K562 (cell line): Measurements from ENCODE around the gene CTDSPL. TPM values are rescaled to one million over a fixed set of nuclear protein-coding genes. Genes with fewer than 3 reads are reported as not detected.

Experiments used
- CSDE1 ChIP-seq, 2 experiments: fragments of 450-650 bp; IDR thresholded peaks; 2 replicates each; pipeline ENCODE4 v1.6.1; 2016; ENCODE audit warnings: mild to moderate bottlenecking in 1 of 2
- NCOR1 ChIP-seq: fragments of 450-650 bp; IDR thresholded peaks from 2 replicates; pipeline ENCODE4 v1.6.1; 2016; ENCODE audit warnings: mild to moderate bottlenecking, moderate library complexity
- NR4A1 ChIP-seq, 2 experiments: fragments of 250-450 bp in 1 of 2; fragments of 450-650 bp in 1 of 2; sonication (Bioruptor Pico) in 1 of 2; IDR thresholded peaks; 2 replicates each; pipeline versions ENCODE4 v1.4.0 to v1.6.1; 2016 to 2020; ENCODE audit warnings: mild to moderate bottlenecking in 2 of 2, missing compliant biosample characterization in 1 of 2, missing genetic modification characterization in 1 of 2, moderate library complexity in 1 of 2
- SREBF1 ChIP-seq: fragments of 150-350 bp; IDR thresholded peaks from 2 replicates; pipeline ENCODE4 v1.6.1; 2014; ENCODE audit warnings: antibody characterized with exemption, low read depth, low read length, borderline replicate concordance
- TGIF2 ChIP-seq: sonication (generic); formaldehyde crosslinking; IDR thresholded peaks from 2 replicates; pipeline ENCODE4 v1.8.1; 2022; ENCODE audit warnings: mild to moderate bottlenecking, missing genetic modification reagents, moderate library complexity
- ZNF354B ChIP-seq: fragments of 250-450 bp; sonication (Bioruptor Pico); IDR thresholded peaks from 2 replicates; pipeline ENCODE4 v1.4.0; 2020
- ZNF766 ChIP-seq: fragments of 200-800 bp; sonication (Bioruptor generic); conservative IDR thresholded peaks from 2 replicates; pipeline ENCODE4 v1.6.1; 2016; ENCODE audit warnings: missing genetic modification characterization, missing compliant biosample characterization
- polyA plus RNA-seq, 8 experiments: library from polyadenylated mRNA; depleted of rRNA in 4 of 8; stranded (reverse) in 5 of 8; unstranded in 3 of 8; fragments of >200 nt; fragmentation: Nextera tagmentation in 2 of 8; fragmentation: Illumina TruSeq in 1 of 8; extraction: Ambion mirVana in 2 of 8; extraction: Trizol in 1 of 8; gene quantifications; 2 replicates each; pipeline versions ENCODE4 v1.2.1 to v1.2.3, GENCODE V29; 2011 to 2014; ENCODE audit warnings: inconsistent platforms in 1 of 8, missing spikeins in 1 of 8
- total RNA-seq, 7 experiments: library from RNA; depleted of rRNA in 6 of 7; stranded (reverse); fragments of >200 nt in 6 of 7; fragmentation: Illumina TruSeq in 2 of 7; extraction: Trizol in 2 of 7; gene quantifications; 2 replicates each; pipeline versions ENCODE4 v1.2.1 to v1.2.3, GENCODE V29; 2011 to 2021; ENCODE audit warnings: low replicate concordance in 1 of 7
- TF ChIP-seq, protein P1 (sequence below): fragments of 450-650 bp; IDR thresholded peaks from 2 replicates; pipeline ENCODE4 v1.6.1; 2016; ENCODE audit warnings: mild to moderate bottlenecking, moderate library complexity
- TF ChIP-seq, protein P2 (sequence below): fragments of 450-650 bp; formaldehyde crosslinking; IDR thresholded peaks from 2 replicates; pipeline ENCODE4 v1.4.0; 2020; ENCODE audit warnings: mild to moderate bottlenecking, mixed read lengths
- TF ChIP-seq, protein P3 (sequence below), 2 experiments: IDR thresholded peaks in 1 of 2; conservative IDR thresholded peaks in 1 of 2; 2 replicates each; pipeline ENCODE4 v1.6.1; 2016; ENCODE audit warnings: low read depth in 2 of 2, mild to moderate bottlenecking in 1 of 2, missing compliant biosample characterization in 1 of 2, missing genetic modification characterization in 1 of 2, moderate library complexity in 1 of 2
- TF ChIP-seq, protein P4 (sequence below): fragments of 250-450 bp; sonication (Bioruptor Pico); IDR thresholded peaks from 2 replicates; pipeline ENCODE4 v1.8.0; 2021; ENCODE audit warnings: borderline replicate concordance, mild to moderate bottlenecking, moderate library complexity; ENCODE audit not compliant: poor library complexity, severe bottlenecking

Gene CTDSPL
- total and polyA plus RNA-seq, 9 of the 15 experiments (the other 6 are each of a cell fraction or from before 2014, with no cell fraction given) = 5.1 to 19.3 (median 11.3) TPM

DNA sequence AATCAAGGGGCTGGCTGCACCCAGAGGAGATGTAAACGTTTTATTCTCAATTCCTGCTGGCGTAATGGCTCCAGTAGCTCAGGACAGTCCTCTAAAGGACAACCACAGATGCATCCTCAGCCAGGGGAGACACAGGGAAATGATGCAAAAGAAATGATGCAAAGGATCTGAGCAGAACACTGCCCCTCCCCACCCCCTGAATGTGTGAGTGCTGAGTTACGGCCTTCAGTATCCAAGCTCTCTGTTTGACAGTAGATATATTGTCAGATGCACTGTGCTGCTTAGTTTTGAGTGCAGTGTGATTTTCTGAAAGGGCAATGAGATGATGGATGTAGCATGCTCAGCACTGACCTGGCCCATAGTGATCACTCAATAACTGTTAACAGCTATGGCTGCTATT, 41.4 kb upstream of the CTDSPL start (continued):
- TF ChIP-seq ZNF354B (CRISPR knock-in tag) (no peak), NCOR1 (no peak), CSDE1 (IDR thresholded peaks at IDR 0.05) (no peak), ZNF766 (no peak), NR4A1 (CRISPR knock-in tag; IDR thresholded peaks at IDR 0.05) (no peak), NR4A1 (tag; IDR thresholded peaks at IDR 0.05) (no peak), SREBF1 (no peak), TGIF2 (no peak)
- TF ChIP-seq, protein P1, sequence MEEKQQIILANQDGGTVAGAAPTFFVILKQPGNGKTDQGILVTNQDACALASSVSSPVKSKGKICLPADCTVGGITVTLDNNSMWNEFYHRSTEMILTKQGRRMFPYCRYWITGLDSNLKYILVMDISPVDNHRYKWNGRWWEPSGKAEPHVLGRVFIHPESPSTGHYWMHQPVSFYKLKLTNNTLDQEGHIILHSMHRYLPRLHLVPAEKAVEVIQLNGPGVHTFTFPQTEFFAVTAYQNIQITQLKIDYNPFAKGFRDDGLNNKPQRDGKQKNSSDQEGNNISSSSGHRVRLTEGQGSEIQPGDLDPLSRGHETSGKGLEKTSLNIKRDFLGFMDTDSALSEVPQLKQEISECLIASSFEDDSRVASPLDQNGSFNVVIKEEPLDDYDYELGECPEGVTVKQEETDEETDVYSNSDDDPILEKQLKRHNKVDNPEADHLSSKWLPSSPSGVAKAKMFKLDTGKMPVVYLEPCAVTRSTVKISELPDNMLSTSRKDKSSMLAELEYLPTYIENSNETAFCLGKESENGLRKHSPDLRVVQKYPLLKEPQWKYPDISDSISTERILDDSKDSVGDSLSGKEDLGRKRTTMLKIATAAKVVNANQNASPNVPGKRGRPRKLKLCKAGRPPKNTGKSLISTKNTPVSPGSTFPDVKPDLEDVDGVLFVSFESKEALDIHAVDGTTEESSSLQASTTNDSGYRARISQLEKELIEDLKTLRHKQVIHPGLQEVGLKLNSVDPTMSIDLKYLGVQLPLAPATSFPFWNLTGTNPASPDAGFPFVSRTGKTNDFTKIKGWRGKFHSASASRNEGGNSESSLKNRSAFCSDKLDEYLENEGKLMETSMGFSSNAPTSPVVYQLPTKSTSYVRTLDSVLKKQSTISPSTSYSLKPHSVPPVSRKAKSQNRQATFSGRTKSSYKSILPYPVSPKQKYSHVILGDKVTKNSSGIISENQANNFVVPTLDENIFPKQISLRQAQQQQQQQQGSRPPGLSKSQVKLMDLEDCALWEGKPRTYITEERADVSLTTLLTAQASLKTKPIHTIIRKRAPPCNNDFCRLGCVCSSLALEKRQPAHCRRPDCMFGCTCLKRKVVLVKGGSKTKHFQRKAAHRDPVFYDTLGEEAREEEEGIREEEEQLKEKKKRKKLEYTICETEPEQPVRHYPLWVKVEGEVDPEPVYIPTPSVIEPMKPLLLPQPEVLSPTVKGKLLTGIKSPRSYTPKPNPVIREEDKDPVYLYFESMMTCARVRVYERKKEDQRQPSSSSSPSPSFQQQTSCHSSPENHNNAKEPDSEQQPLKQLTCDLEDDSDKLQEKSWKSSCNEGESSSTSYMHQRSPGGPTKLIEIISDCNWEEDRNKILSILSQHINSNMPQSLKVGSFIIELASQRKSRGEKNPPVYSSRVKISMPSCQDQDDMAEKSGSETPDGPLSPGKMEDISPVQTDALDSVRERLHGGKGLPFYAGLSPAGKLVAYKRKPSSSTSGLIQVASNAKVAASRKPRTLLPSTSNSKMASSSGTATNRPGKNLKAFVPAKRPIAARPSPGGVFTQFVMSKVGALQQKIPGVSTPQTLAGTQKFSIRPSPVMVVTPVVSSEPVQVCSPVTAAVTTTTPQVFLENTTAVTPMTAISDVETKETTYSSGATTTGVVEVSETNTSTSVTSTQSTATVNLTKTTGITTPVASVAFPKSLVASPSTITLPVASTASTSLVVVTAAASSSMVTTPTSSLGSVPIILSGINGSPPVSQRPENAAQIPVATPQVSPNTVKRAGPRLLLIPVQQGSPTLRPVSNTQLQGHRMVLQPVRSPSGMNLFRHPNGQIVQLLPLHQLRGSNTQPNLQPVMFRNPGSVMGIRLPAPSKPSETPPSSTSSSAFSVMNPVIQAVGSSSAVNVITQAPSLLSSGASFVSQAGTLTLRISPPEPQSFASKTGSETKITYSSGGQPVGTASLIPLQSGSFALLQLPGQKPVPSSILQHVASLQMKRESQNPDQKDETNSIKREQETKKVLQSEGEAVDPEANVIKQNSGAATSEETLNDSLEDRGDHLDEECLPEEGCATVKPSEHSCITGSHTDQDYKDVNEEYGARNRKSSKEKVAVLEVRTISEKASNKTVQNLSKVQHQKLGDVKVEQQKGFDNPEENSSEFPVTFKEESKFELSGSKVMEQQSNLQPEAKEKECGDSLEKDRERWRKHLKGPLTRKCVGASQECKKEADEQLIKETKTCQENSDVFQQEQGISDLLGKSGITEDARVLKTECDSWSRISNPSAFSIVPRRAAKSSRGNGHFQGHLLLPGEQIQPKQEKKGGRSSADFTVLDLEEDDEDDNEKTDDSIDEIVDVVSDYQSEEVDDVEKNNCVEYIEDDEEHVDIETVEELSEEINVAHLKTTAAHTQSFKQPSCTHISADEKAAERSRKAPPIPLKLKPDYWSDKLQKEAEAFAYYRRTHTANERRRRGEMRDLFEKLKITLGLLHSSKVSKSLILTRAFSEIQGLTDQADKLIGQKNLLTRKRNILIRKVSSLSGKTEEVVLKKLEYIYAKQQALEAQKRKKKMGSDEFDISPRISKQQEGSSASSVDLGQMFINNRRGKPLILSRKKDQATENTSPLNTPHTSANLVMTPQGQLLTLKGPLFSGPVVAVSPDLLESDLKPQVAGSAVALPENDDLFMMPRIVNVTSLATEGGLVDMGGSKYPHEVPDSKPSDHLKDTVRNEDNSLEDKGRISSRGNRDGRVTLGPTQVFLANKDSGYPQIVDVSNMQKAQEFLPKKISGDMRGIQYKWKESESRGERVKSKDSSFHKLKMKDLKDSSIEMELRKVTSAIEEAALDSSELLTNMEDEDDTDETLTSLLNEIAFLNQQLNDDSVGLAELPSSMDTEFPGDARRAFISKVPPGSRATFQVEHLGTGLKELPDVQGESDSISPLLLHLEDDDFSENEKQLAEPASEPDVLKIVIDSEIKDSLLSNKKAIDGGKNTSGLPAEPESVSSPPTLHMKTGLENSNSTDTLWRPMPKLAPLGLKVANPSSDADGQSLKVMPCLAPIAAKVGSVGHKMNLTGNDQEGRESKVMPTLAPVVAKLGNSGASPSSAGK = no peak
- TF ChIP-seq, protein P2, sequence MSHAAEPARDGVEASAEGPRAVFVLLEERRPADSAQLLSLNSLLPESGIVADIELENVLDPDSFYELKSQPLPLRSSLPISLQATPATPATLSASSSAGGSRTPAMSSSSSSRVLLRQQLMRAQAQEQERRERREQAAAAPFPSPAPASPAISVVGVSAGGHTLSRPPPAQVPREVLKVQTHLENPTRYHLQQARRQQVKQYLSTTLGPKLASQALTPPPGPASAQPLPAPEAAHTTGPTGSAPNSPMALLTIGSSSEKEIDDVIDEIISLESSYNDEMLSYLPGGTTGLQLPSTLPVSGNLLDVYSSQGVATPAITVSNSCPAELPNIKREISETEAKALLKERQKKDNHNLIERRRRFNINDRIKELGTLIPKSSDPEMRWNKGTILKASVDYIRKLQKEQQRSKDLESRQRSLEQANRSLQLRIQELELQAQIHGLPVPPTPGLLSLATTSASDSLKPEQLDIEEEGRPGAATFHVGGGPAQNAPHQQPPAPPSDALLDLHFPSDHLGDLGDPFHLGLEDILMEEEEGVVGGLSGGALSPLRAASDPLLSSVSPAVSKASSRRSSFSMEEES = no peak
- TF ChIP-seq, protein P3, sequence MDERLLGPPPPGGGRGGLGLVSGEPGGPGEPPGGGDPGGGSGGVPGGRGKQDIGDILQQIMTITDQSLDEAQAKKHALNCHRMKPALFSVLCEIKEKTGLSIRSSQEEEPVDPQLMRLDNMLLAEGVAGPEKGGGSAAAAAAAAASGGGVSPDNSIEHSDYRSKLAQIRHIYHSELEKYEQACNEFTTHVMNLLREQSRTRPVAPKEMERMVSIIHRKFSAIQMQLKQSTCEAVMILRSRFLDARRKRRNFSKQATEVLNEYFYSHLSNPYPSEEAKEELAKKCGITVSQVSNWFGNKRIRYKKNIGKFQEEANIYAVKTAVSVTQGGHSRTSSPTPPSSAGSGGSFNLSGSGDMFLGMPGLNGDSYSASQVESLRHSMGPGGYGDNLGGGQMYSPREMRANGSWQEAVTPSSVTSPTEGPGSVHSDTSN (CRISPR knock-in tag; IDR thresholded peaks at IDR 0.05; ENCODE audit: low read depth) = no peak
- TF ChIP-seq, protein P3 (tag; conservative IDR thresholded peaks at IDR 0.05; ENCODE audit: low read depth) = no peak
- TF ChIP-seq, protein P4, sequence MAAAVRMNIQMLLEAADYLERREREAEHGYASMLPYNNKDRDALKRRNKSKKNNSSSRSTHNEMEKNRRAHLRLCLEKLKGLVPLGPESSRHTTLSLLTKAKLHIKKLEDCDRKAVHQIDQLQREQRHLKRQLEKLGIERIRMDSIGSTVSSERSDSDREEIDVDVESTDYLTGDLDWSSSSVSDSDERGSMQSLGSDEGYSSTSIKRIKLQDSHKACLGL (CRISPR knock-in tag) = no peak
